Measurements from ENCODE around the gene NEB. TPM values are rescaled to one million over a fixed set of nuclear protein-coding genes. Genes with fewer than 3 reads are reported as not detected.

The NEB gene
- polyA plus RNA-seq, 1 of the 3 experiments (the other 2 are of a cell fraction), result 0.02 TPM

DNA sequence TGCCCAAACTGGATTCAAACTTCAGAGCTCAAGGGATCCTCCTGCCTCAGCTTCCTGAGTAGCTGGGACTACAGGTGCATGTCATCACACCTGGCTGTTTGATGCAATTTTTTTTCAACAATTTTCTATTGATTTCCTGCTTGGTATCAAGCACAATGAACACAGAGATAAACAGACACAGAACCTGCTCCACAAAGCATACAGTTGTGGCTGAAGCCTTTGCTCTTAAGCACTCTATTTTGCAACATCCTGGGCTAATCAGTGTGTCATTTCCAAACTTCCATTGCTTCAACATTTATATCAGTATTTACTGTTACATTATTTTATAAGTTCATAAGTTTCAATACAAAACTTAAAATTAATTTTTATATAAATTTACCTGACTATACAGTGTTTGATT, 79.4 kb downstream of the NEB start:
- H3K4me3 ChIP-seq (ENCODE audit: low read depth in 2 of 2, low read length in 1 of 2), result no peak overlapping the region
- ChIA-PET CTCF (interaction anchor here (1.0 kb wide), 1 partner anchor 349 kb away, joined by 3 read pairs; no protein-coding TSS in a partner anchor), POLR2A (no interaction called here)
- H3K4me1 ChIP-seq (ENCODE audit: control insufficient read depth in 1 of 2, insufficient read depth in 2 of 2, low read depth in 1 of 2, low read length in 1 of 2), result no peaks in the 10 kb centered on the region; a peak in 1 of 4 replicates
- no peak overlapping the region for H3K4me2 ChIP-seq
- H2AFZ ChIP-seq (ENCODE audit: low read depth), result no peak overlapping the region
- H3K9me3 ChIP-seq, result no peaks in the 10 kb centered on the region
- no peak overlapping the region for H3K27ac ChIP-seq (ENCODE audit: low read depth in 2 of 2, low read length in 1 of 2)
- no peak overlapping the region for H3K9ac ChIP-seq
- TF ChIP-seq, protein P1, sequence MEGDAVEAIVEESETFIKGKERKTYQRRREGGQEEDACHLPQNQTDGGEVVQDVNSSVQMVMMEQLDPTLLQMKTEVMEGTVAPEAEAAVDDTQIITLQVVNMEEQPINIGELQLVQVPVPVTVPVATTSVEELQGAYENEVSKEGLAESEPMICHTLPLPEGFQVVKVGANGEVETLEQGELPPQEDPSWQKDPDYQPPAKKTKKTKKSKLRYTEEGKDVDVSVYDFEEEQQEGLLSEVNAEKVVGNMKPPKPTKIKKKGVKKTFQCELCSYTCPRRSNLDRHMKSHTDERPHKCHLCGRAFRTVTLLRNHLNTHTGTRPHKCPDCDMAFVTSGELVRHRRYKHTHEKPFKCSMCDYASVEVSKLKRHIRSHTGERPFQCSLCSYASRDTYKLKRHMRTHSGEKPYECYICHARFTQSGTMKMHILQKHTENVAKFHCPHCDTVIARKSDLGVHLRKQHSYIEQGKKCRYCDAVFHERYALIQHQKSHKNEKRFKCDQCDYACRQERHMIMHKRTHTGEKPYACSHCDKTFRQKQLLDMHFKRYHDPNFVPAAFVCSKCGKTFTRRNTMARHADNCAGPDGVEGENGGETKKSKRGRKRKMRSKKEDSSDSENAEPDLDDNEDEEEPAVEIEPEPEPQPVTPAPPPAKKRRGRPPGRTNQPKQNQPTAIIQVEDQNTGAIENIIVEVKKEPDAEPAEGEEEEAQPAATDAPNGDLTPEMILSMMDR (IDR thresholded peaks at IDR 0.05), result no peak
- TF ChIP-seq TCF12 (IDR thresholded peaks at IDR 0.05) (no peak), ELF1 (IDR thresholded peaks at IDR 0.05) (no peak), POLR2AphosphoS5 (IDR thresholded peaks at IDR 0.05; ENCODE audit: low read depth, low read length) (no peak), GABPA (IDR thresholded peaks at IDR 0.05; ENCODE audit: low read depth) (no peak), RCOR1 (IDR thresholded peaks at IDR 0.05; ENCODE audit: low read length) (no peak), FOXJ3 (CRISPR knock-in tag; IDR thresholded peaks at IDR 0.05) (no peak), SMC3 (IDR thresholded peaks at IDR 0.05; ENCODE audit: low read depth, low read length) (no peak), REST (IDR thresholded peaks at IDR 0.05; ENCODE audit: low read depth, low read length) (no peak), MAX (IDR thresholded peaks at IDR 0.05; ENCODE audit: low read depth) (no peak)
- TF ChIP-seq, protein P2, sequence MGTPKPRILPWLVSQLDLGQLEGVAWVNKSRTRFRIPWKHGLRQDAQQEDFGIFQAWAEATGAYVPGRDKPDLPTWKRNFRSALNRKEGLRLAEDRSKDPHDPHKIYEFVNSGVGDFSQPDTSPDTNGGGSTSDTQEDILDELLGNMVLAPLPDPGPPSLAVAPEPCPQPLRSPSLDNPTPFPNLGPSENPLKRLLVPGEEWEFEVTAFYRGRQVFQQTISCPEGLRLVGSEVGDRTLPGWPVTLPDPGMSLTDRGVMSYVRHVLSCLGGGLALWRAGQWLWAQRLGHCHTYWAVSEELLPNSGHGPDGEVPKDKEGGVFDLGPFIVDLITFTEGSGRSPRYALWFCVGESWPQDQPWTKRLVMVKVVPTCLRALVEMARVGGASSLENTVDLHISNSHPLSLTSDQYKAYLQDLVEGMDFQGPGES (IDR thresholded peaks at IDR 0.05; ENCODE audit: low read depth, low read length), result no peak
- no peaks in the 10 kb centered on the region for H3K9me2 ChIP-seq
- H3K27me3 ChIP-seq (ENCODE audit: insufficient read depth), result no peaks in the 10 kb centered on the region
- no peaks in the 10 kb centered on the region for H3K79me2 ChIP-seq (ENCODE audit: insufficient read depth)
- H4K20me1 ChIP-seq (ENCODE audit: insufficient read depth), result no peaks in the 10 kb centered on the region
- DNase-seq, result no peak
- H3F3A ChIP-seq (replicated peaks; ENCODE audit: insufficient read depth), result no peaks in the 10 kb centered on the region
- no peaks in the 10 kb centered on the region for H3K36me3 ChIP-seq (replicated peaks in 1 of 2; ENCODE audit: control insufficient read depth in 1 of 2, insufficient read depth in 2 of 2, low read length in 1 of 2)

GRCh38 chr2:151654085-151654484, 80.2 kb downstream of the NEB start:
- TF ChIP-seq RFX5 (IDR thresholded peaks at IDR 0.05; ENCODE audit: low read length), result no peak
- no peak for TF ChIP-seq SMC3 (IDR thresholded peaks at IDR 0.05; ENCODE audit: low read depth, low read length)
- Histone ChIP-seq H3K27ac (ENCODE audit: low read depth in 2 of 2, low read length in 1 of 2) (no peak overlapping the region), H3K9me3 (no peaks in the 10 kb centered on the region), H3K4me3 (ENCODE audit: low read depth in 2 of 2, low read length in 1 of 2) (no peak overlapping the region), H3K27me3 (ENCODE audit: insufficient read depth) (no peaks in the 10 kb centered on the region), H3K79me2 (ENCODE audit: insufficient read depth) (no peaks in the 10 kb centered on the region), H3K9me2 (no peaks in the 10 kb centered on the region), H4K20me1 (ENCODE audit: insufficient read depth) (no peaks in the 10 kb centered on the region), H3F3A (replicated peaks; ENCODE audit: insufficient read depth) (no peaks in the 10 kb centered on the region), H3K4me2 (no peak overlapping the region), H2AFZ (ENCODE audit: low read depth) (no peak overlapping the region), H3K4me1 (ENCODE audit: control insufficient read depth in 1 of 2, insufficient read depth in 2 of 2, low read depth in 1 of 2, low read length in 1 of 2) (no peaks in the 10 kb centered on the region; a peak in 1 of 4 replicates), H3K9ac (no peak overlapping the region), H3K36me3 (replicated peaks in 1 of 2; ENCODE audit: control insufficient read depth in 1 of 2, insufficient read depth in 2 of 2, low read length in 1 of 2) (no peaks in the 10 kb centered on the region)
- ChIA-PET CTCF (interaction anchor here (1.0 kb wide), 1 partner anchor 350 kb away, joined by 3 read pairs; no protein-coding TSS in a partner anchor), POLR2A (interaction anchor here (0.6 kb wide), 1 partner anchor 22 kb away, joined by 3 read pairs; no protein-coding TSS in a partner anchor)
- no peak for DNase-seq
- WGBS (ENCODE audit: low lambda C conversion rate), result 43% methylated on average over 3 of the region's 3 CpGs

Data from SK-N-SH (cell line).